HG03521 (cell line): Measurements from ENCODE around the gene VMP1.

ENCODE experiments used
- ATAC-seq: cut with Tn5 transposase; IDR thresholded peaks from one replicate; pipeline ENCODE4 v1.9.1; 2021; ENCODE audit warnings: mild to moderate bottlenecking, moderate library complexity; ENCODE audit not compliant: unreplicated experiment

Gene VMP1

GRCh38 chr17:59707971-59708430 is 547 bp downstream of the VMP1 start:
- ATAC-seq, result no peak

GRCh38 chr17:59711936-59712335 is 4.5 kb downstream of the VMP1 start:
- ATAC-seq, result no peak

GRCh38 chr17:59712862-59713261 is 5.4 kb downstream of the VMP1 start:
- no peak for ATAC-seq

- ATAC-seq, result no peak
Measured at GRCh38 chr17:59714255-59714654, 6.8 kb downstream of the VMP1 start.

- ATAC-seq, result no peak
Measured at GRCh38 chr17:59716427-59716826, 9.0 kb downstream of the VMP1 start.

- no peak for ATAC-seq
Measured at GRCh38 chr17:59719526-59719925, 12.1 kb downstream of the VMP1 start.

- ATAC-seq, result no peak
Measured at GRCh38 chr17:59722623-59723022, 15.2 kb downstream of the VMP1 start.

- no peak for ATAC-seq
Measured at GRCh38 chr17:59723041-59723440, 15.6 kb downstream of the VMP1 start.

GRCh38 chr17:59723607-59724006 is 16.2 kb downstream of the VMP1 start:
- no peak for ATAC-seq

GRCh38 chr17:59725691-59726090 is 18.2 kb downstream of the VMP1 start:
- ATAC-seq, result no peak

GRCh38 chr17:59727817-59728533 is 20.5 kb downstream of the VMP1 start:
- no peak for ATAC-seq

GRCh38 chr17:59730268-59730834 is 22.9 kb downstream of the VMP1 start:
- no peak for ATAC-seq

GRCh38 chr17:59733697-59734096 is 26.2 kb downstream of the VMP1 start:
- no peak for ATAC-seq

- no peak for ATAC-seq
Measured at GRCh38 chr17:59734226-59734625, 26.8 kb downstream of the VMP1 start.

- ATAC-seq, result no peak
Measured at GRCh38 chr17:59737324-59737723, 29.9 kb downstream of the VMP1 start.

- ATAC-seq, result no peak
Measured at GRCh38 chr17:59743842-59744241, 36.4 kb downstream of the VMP1 start.

- ATAC-seq, result no peak
Measured at GRCh38 chr17:59745040-59745439, 37.6 kb downstream of the VMP1 start.

GRCh38 chr17:59746849-59747445 is 39.5 kb downstream of the VMP1 start:
- ATAC-seq, result no peak

GRCh38 chr17:59748591-59748990 is 41.1 kb downstream of the VMP1 start:
- ATAC-seq, result no peak

GRCh38 chr17:59751955-59752413 is 44.5 kb downstream of the VMP1 start:
- ATAC-seq, result no peak

GRCh38 chr17:59752446-59752845 is 45.0 kb downstream of the VMP1 start:
- ATAC-seq, result no peak

GRCh38 chr17:59752922-59753321 is 45.5 kb downstream of the VMP1 start:
- ATAC-seq, result no peak
